NCI-H2171 (cell line): ENCODE data around the gene CSF1R.

Experiments
- DNase-seq: peaks from one replicate; lab custom pipeline; 2025; lab: John Stamatoyannopoulos, UW

Gene CSF1R

DNA sequence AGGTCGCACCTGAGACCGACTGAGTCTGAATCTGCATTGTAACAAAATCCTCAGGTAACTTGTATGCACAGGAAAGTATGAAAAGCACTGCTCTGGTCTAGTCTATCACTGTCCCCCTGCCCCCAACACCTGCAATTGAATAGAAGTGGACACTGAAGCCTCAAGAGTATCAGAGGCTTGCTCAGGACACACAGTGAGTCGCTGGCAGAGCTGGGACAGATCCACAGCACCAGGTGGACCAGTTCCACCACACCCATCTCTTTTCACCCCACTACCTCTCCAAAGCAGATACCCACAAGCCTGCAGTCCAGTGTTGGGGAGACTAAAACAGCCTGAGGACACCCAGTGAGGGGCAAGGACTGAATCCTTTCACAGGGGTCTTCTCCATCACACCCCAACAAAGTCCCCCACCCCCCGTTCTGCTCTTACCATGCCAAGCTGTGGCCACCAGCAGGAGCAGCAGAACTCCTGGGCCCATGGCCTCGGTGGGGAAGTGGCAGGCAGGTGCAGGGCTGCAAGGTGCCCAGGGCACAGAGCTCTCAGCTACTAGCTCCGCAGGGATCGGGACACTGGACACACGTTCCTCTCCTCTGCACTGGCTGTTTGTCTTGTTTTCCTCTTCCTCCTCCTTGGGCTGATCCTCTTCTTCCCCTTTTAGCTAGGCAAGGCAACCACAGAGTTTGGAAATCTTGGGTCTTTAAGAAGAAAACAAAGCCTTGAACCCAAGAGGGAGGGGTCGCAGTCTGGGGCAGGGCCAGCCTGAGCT, at the start of gene CSF1R:
Gene CSF1R, minus strand, starts transcription at position 605 of the 766 bp plus-strand sequence. Its CDS starts 127 bp downstream, at position 478.
- DNase-seq = no peak

DNA sequence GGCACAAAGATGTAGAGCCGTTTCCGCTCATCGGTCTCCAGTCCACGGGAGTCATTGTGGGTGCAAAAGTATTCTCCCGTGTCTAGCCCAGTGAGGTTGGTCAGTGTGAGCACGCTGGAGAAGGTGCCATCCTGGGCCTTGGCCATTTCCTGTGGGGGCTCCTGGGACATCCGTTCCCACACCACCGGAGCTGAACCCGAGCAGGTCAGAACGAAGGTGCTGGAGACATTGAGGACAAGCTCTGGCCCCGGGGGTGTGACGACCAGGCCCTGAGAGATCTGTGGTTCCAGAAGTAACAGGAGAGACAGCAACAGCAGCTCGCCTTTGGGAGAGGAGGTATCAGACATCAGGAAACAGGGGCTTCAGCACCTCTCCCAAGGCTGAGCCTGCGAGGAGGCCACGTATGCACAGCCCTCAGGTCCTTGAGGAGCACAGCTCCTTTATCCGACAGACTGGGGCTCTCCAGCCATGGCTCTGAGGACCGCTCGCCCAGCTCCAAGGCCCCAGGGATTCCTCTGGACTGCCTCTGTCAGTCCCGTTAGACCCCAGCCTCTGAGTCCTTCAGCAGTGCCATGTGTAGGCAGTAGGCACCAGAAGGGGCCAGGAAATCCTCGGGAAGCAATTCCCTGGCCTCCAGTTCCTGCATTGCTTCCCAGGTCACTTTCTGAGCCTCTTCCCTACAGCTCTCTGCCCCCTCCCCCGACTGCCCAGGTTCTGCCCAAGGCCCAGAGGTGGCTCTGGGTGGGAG, 49.4 kb upstream of the CSF1R start:
- no peak for DNase-seq

DNA sequence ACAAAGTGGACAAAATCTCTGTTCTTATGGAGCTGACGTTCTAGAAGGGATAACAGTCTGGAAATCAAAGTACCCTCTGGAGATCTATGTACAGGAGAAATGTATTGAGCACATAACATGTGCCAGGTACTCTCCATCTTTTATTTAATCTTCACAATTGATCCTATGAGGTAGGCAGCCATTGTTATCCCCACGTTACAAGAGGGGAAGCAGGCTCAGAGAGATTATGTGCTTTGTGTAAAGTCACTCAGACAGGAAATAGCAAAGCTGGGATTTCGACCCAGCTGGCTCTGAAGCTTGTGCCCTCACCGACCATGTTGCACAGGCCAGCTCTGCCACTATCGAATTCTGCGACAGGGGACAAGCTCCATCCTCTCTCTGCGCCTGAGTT, 47.8 kb upstream of the CSF1R start:
- no peak for DNase-seq

DNA sequence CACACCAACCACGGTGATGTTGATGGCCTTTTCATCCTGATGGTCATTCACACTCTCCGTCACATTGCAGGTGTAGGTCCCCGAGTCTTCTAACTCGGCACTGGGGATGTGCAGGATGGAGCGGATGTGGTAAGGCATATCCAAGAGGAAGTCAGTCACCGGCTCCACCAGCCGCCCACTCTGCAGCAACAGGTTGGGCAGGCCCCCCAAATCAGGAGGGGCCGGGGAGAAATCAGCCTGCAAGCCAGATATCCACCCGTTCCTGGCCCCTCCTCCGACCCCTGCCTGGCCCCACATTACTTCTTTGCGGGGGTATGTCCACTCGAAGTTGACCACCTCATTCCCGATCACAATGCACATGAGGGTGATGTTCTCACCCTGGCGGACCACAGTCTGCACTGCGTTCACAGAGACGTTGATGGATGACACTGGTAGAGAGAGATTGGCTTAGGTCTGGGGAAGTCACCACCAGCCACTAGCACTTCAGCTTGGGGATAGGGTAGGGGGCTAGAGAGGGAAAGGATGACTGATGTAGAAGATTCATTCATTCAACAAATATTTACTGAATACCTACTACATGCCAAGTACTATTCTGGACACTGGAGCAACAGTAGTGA, 47.3 kb upstream of the CSF1R start:
- no peak for DNase-seq

DNA sequence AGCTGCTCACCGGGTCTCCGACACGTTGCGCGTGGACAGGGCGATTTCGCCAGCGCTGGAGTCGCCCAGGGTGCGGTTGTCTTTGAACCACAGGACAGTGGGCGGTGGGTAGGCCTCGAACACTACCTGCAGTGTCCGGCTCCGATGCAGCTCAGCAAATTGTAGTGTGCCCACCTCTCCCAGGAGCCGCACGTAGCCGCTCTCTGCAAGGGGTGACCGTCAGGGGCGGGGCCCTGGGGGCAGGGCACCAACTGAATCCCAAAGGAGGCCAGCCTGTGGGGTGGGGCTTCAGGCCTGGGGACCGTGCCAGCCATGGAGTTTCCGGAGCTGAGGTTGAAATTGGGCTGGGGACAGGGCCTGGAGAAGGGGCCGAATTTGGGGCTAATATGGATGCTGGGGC, 46.4 kb upstream of the CSF1R start:
- DNase-seq = no peak

DNA sequence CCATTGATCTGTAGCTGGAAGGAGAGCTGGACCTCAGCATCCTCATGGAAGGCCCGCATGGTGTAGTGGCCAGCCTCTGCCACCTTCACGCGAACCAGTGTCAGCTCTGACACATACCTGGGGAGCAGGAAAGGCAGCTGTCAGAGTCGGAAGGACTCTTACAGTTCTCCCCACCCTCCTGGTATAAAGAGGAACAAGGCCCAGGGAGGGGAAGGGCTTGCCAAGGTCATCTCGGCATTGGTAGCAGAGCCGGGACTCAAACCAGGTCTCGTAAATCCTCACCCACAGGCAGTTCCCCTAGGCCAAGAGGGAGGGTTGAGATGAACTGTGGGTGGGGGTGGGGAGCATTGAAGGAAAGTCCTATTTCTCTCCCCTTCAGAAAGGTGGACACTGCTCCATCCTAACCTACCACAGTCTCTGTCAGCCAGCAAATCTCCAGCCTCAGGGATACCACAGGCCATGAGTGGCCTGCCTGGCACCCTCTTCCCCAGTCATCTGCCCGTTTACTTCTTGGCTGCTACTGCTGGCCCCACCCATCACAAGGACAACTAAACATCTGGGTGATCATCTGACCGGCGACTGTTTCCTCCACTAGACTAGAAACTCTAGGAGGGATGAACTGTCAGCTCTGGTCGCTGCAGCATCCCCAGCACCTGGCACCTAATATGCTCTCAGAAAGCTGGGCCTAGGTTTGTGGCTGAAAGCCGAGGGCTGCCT, 45.8 kb upstream of the CSF1R start:
- DNase-seq = no peak

DNA sequence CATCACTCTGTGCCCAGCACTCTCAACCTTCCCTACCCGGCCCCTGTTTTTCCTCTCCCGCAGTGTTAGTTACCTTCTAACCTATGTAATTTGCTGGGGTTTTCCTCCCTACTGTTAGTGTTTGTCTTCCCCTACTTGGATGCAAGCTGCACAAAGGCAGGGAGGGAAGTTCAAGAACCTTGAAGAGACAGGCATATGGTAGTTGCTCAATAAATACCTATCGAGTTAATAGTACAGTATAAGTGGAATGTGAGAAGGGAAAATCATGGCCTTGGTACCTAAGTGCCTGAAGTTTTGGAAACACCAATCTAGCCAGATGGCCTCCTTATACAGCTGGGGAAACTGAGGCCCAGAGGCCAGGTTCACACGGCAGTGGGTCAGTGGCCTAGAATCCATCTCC, 45.1 kb upstream of the CSF1R start:
- no peak for DNase-seq

DNA sequence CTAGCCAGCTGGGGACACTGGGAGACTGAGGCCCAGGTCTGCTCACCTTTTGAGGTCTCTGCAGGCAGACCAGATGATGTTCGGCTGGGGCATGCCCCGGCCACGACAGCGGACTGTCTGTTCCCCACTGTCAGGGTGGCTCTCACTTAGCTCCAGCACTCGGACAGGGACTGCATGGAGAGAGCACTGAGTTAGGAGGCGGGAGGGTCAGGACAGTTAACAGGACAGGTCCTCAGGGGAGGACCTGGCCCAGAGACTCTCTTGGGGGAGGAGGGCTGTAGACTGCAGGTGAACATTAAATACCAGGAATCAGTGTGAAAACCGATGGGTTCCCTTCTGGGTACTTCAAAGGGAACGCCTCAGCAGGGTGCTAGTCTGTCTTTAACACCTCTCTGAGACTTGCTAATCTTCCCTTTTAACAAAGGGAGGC, 44.2 kb upstream of the CSF1R start:
- no peak for DNase-seq

DNA sequence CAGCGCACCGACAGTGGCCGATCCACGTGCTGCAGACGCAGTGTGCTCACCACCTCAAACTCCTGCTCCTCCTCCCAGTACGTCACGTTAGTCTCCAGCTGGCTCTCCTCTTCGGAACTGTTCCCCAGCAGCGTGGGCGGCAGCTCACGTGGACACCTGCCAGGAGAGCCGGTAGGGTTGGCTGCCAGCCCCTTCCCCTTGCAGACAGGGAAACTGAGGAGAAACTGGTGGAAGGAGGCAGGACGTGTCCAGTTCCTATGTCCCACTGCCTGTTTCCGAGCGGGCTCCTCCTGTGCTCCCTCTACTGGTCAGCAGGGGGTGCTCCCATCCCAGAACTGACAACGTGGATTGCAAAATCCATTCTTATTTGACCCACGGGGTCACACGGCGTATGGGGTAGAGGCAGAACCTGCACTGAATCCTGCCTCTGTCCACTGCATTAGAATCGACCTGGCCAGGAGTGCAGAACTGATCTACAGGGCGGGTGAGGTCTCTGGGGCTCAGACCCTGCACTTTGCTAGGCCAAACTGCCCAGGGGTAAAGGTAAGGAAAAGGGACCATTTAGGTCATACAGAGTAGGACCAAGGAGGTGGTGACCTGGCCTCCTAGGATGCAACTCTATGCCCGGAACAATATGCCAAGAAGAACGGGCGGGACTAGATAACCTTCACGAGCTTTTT, 43.6 kb upstream of the CSF1R start:
- no peak for DNase-seq

DNA sequence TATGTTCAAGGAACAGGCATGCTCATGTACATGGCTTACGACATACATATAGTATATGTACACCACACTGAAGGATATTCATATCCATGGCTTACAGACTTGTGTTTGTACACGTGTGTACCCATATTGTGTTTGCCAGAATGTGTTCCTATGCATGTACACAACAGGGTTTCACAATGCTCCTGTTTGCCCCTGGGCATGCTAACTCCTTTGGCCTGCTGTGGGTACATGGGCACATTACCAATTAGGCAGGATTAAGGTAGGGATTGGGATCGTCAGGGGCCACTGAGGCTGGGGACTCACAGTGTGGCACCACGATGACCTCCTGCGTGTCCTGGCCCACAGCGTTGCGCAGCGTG, 43.1 kb upstream of the CSF1R start:
- DNase-seq = no peak

DNA sequence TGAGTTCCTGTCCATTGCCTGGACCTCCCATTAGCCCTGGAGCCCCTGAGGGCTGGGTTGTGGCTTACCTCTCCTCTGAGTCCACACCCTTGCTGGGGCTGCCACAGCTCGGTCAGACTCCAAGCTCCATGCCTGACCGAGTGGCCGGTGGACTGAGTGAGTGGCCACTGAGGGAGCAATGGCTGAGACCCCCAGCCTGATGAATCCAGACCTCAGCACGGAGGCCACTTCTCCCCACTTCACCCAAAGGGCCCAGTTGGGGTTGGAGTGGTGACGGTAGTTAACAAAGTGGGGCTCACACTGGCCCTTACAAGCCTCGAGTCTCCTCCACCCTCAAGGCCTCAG, 40.5 kb upstream of the CSF1R start:
- no peak for DNase-seq

DNA sequence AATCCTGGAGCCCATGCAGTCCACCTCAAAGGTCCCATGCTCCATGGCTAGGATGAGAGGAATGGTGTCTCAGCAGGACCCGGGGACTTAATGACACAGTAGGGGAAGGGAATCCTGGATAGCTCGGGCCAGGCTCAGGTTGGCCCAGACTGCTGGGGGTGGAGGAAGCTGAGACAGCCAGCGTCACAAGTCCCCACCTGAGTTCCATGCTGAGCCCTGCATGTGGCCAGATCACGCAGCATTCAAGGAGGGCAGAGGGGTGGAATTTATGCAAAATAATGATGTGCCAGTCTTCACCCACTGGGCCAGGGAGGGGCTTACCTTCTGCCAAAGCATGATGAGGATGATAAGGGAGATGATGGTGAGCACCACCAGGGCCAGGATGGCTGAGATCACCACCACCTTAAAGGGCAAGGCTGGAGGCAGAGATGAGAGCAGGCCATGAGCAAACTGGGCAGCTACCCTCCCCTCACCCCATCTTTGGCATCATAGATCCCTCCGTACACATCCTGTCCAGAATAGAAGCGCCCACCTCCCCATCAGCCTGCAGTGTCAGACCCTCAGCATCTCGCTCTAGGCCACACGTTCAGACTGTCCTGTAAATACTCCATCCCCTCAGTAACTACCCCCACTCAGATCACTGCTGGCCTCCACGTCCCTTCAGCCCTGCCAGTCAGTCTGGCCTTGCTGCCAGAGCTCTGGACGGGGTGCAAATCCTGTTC, 40.0 kb upstream of the CSF1R start:
- DNase-seq = no peak

DNA sequence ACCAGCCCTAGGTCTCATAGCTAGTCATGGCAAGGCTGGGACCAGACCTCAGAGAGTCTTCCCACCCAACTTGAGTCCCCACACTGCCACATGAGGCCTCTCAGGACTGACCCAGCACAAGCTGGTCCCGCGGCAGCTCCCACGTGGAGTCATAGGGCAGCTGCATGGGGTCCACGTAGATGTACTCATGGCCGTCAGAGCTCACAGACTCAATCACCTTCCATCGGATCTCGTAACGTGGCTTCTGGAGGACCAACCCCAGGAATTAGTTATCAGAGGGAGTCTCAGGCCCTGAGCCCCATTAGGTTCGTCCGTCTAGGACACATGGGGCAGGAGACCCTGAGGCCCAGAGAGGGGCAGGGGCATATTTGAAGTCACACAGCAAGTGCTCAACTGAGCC, 39.0 kb upstream of the CSF1R start:
- DNase-seq = no peak

DNA sequence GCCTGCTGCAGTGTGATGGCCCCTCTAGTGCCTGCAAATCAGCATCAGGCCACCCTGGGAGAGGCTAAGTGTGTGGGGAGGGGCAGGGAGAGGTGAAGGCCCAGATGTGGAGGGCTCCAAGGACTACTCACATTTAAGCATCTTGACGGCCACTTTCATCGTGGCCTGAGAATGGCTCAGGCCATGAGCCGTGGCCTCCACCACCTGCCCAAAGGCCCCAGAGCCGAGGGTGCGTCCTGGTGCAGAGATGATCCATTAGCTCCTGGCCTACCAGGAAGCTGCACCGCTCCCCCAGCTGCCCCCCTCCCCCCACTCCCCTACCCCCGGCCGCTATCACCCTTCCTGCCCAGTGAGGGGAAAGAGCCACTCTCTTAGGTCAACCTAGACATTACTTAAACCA, 38.2 kb upstream of the CSF1R start:
- DNase-seq = no peak

DNA sequence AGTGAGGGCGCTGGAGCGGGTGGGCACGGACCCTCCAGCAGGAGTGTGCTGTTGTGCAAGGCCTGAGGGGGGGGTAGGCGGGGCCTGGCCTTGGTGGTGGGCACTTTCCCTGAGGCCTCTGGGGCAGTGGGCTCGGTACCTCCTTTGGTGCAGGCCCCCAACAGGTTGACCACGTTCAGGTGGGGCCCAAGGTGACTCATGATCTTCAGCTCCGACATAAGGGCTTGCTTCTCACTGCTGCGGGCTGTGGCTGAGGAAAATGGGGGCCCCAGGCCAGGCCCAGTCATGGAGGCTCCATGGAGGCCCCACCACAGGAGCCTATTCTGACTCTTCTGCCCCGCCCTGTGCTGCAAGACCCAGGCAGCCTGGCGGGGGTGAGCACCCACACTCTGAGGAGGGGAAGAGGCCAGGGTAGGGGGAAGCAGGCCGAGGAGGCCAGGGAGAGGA, 37.8 kb upstream of the CSF1R start:
- no peak for DNase-seq

DNA sequence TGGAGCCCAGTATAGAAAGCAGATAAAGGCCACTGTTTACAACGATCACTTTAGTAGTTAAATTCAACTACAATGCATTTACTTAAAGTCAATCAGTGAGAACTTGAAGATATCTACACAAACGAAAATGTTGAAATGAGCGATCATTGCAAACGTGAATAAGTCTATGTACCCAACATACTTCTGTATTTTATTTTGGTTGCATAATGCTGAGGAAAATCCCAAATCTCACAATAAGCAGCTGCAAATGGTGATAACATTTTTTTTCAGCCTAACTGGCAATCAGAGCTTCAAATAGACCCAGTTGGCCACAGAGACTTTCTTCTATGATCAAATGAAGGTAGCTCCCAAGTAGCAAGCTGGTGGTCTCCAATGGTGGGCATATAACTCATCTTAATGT, 37.2 kb upstream of the CSF1R start:
- DNase-seq = no peak

DNA sequence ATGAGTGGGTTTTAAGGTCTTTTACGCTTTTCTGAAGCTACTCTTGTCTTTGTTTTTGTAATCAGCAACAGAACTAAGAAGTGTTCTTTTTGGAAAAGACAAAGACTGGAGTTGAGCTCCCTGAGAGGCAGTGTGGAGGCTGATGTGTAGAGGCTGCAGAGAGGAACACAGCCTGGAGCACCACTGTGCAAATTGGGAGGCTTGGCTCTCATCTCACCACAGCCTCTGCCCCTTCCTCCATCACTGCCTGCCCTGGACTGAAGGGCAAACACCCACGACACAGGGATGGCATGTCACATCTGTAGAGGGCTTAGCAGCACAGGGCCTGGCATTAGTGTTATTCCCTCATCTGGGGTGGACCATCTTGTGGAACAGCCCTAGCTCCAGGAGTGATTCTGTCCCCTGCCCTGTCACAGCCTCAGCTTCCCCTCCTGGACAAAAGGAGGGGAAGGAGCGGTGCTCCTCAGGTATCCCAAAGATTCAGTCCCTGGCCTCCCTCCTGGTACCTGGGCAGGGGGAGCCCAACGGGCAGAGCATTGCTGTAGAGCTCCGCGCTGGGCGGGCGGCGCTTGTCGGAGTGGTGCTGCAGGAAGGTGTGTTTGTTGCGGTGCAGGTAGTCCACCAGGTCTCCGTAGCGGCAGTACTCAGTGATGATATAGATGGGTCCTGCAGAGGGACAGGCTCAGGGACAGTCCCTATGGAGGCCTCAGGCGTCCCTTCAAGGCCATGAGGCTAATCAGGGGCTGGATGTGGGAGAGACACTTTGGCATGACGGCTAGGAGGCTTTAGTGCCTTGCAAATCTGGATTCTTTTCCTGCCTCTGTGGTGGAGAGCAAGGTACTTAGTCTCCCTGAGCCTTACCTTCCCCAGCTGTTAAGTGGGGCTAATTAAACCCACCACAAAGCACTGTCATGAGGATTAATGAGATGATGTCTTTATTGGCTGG, 36.5 kb upstream of the CSF1R start:
- no peak for DNase-seq

DNA sequence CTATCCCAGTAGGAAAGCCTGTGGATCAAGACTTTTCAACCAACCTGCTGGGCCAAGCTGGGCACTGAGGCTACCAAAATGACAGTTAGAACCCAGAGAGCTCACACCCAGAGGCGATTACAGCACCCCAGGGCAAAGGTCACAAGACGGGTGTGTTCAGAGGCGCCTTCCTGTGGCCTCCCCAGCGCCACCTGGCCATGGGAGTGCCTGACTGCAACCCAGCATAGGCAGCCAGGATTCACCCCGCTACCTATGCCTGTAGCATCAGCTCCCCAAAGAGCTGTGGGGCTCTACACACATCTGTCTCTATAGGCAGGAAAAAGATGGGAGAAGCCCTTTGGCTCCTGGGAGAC, 35.8 kb upstream of the CSF1R start:
- no peak for DNase-seq

DNA sequence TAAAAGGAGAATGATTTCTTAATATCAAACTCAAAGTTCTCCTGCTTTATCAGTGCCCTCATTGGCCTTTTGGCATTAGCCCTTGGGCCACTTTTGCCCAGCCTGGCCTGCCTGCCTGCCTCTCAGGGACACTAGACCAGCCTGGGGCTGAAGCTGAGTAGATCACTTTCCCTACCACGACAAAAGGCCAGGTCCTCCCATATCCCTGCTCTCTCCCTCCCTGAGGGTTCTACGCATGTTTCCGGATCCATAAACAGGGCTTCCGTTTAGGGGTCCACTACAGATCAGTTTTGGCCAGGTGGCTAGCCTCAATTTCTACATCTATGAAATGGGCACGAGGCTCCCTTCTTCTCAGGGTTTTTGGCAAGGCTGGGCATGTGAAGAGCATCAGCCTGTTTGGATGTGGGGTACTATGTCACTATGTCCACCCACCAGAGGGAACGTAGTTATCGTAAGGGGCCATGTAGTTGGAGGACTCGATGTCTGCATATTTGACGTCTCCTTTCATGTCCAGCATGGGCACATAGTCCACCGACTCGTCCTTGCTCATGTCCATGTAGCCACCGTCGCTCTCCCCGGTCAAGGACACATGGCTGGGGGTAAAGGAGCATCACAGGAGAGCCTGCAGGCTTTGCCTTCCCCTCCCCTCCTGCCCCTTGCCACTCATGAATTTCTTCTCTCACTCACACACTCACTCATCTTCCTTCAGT, 35.2 kb upstream of the CSF1R start:
- no peak for DNase-seq
